ENCODE data around the gene NPM1.
"Not testable (repeated sequence)": the region's sequence is repeated elsewhere in the genome, so short reads cannot be mapped to it uniquely, and the experiment has no call there.

GRCh38 chr5:171384999-171385398 is 2.6 kb upstream of the NPM1 start:
- TF ChIP-seq CTCF, POLR2A (IDR thresholded peaks at IDR 0.05): not testable (repeated sequence)

Data from uterus (tissue), 2 donors.